ENCODE measurements around the gene RIMS3.

RIMS3 gene

DNA sequence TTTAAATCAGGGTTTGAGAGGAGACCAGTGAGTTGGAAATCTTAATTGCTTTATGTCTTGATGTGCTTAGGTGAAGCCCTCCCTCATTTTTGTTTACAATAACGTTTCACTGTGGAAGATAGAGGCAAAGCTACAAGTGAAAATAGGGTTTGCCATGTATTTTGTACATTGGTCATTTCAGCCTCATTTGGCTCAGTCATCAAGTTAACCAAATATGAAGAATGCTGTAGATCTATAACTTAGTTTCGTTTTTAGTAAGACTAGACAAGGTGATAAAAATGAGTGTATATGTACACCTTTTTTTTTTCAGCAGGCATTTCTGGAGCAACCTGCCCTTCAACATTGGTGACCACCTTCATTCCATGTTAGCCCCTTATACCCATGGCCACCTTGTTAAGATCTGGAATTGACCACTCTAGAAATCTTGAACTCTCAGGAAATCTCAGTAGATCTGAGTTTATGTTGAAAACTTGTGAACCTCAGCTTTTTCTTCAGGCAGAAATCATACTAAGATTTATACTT lies 28.9 kb upstream of the RIMS3 start:
- TF ChIP-seq CTCF (IDR thresholded peaks at IDR 0.05; ENCODE audit: low read depth, low read length) = no peak
- H3K27ac ChIP-seq = no peak overlapping the region
- no peak overlapping the region for H3K4me3 ChIP-seq (ENCODE audit: low read depth, low read length)
- H3K36me3 ChIP-seq = peaks cover 6% of the 10 kb centered on the region; the same call in 1 of the 2 replicates
- no peaks in the 10 kb centered on the region for H3K9me3 ChIP-seq (ENCODE audit: severe bottlenecking)
- H3K27me3 ChIP-seq (ENCODE audit: insufficient read depth, low read depth, severe bottlenecking) = no peaks in the 10 kb centered on the region
- no peak for DNase-seq

GRCh38 chr1:40693425-40693824 lies 27.9 kb upstream of the RIMS3 start:
- Histone ChIP-seq H3K9me3 (ENCODE audit: severe bottlenecking) (no peaks in the 10 kb centered on the region), H3K36me3 (peaks cover 6% of the 10 kb centered on the region; the same call in 1 of the 2 replicates), H3K27me3 (ENCODE audit: insufficient read depth, low read depth, severe bottlenecking) (no peaks in the 10 kb centered on the region), H3K27ac (no peak overlapping the region), H3K4me3 (ENCODE audit: low read depth, low read length) (no peak overlapping the region)
- no peak for DNase-seq
- no peak for TF ChIP-seq CTCF (IDR thresholded peaks at IDR 0.05; ENCODE audit: low read depth, low read length)

GRCh38 chr1:40692429-40692895 lies 27.0 kb upstream of the RIMS3 start:
- Histone ChIP-seq H3K27me3 (ENCODE audit: insufficient read depth, low read depth, severe bottlenecking) (no peaks in the 10 kb centered on the region), H3K9me3 (ENCODE audit: severe bottlenecking) (no peaks in the 10 kb centered on the region), H3K27ac (peak overlapping the region; percentile 97), H3K36me3 (peaks cover 6% of the 10 kb centered on the region; the same call in 1 of the 2 replicates), H3K4me3 (ENCODE audit: low read depth, low read length) (peak overlapping the region; percentile 63)
- DNase-seq = no peak
- no peak for TF ChIP-seq CTCF (IDR thresholded peaks at IDR 0.05; ENCODE audit: low read depth, low read length)

- Histone ChIP-seq H3K27ac (peak within 1 kb of the TSS; percentile 97), H3K4me3 (ENCODE audit: low read depth, low read length) (peak within 1 kb of the TSS; percentile 63), H3K36me3 (peaks cover 10% of the 10 kb centered on the region), H3K9me3 (ENCODE audit: severe bottlenecking) (no peaks in the 10 kb centered on the region), H3K27me3 (ENCODE audit: insufficient read depth, low read depth, severe bottlenecking) (no peaks in the 10 kb centered on the region)
- TF ChIP-seq CTCF (IDR thresholded peaks at IDR 0.05; ENCODE audit: low read depth, low read length) = no peak
- peak; percentile 96 for DNase-seq
Measured at GRCh38 chr1:40691538-40692428, 26.3 kb upstream of the RIMS3 start, which contains the start of gene NFYC. NFYC (plus strand) TSS chr1:40691704; CDS start chr1:40738844, 47,140 bp downstream.

DNA sequence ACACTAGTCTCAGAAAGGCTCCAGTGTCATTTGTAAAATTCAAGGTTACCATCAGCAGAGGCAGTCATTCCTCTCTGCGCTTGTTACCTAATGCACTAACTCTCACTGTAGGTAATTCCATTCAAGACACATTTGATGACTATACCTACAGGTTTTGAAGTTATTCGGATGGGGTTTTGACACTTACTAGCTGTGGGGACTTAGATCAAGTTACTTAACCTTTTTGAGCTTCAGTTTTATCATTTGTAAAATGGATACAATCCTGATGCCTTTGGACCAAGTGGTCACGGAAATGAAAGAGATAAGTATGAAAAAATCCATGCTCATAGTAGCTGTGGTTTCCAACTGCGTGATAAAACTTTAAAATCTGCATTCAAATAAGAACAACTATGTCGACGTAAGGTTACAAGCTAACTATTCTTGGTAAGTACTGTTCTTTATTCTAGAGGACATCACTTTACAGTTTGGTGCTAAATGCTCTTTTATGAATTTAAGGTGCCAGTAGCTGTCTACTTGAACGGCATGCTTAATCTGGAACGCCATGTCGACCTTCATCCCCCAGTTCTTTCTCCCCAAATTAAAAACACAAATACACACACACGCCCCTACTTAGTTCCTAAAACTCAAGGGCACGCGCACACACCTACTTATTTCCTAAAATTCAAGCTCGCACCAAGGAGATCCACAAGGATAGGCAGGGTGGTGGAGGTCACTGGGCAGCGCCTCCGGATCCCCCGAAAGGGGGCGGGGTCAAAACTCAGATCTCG lies 25.5 kb upstream of the RIMS3 start:
- peak overlapping the region; percentile 97 for H3K27ac ChIP-seq
- H3K4me3 ChIP-seq (ENCODE audit: low read depth, low read length) = peak overlapping the region; percentile 63
- peaks cover 10% of the 10 kb centered on the region for H3K36me3 ChIP-seq
- TF ChIP-seq CTCF (IDR thresholded peaks at IDR 0.05; ENCODE audit: low read depth, low read length) = no peak
- H3K27me3 ChIP-seq (ENCODE audit: insufficient read depth, low read depth, severe bottlenecking) = no peaks in the 10 kb centered on the region
- no peaks in the 10 kb centered on the region for H3K9me3 ChIP-seq (ENCODE audit: severe bottlenecking)
- no peak for DNase-seq
